HG03378 (cell line): ENCODE data around the gene DAPK1.
A peak's percentile ranks its signal among the peaks of the same experiment; 100 is the strongest.

Experiments used
- ATAC-seq: cut with Tn5 transposase; IDR thresholded peaks from one replicate; pipeline ENCODE4 v1.9.1; 2021; ENCODE audit warnings: mild to moderate bottlenecking, moderate library complexity; ENCODE audit not compliant: unreplicated experiment

DAPK1 gene

GRCh38 chr9:87516222-87516925 lies 18.7 kb downstream of the DAPK1 start:
- ATAC-seq: no peak

- ATAC-seq: no peak
Observed at GRCh38 chr9:87516926-87517290, 19.2 kb downstream of the DAPK1 start.

GRCh38 chr9:87517732-87518131 lies 20.1 kb downstream of the DAPK1 start:
- ATAC-seq: peak; percentile 44

- no peak for ATAC-seq
Observed at GRCh38 chr9:87518702-87519335, 21.2 kb downstream of the DAPK1 start.

- no peak for ATAC-seq
Observed at GRCh38 chr9:87519461-87519860, 21.8 kb downstream of the DAPK1 start.

- ATAC-seq: no peak
Observed at GRCh38 chr9:87520172-87520683, 22.6 kb downstream of the DAPK1 start.

- no peak for ATAC-seq
Observed at GRCh38 chr9:87521834-87522233, 24.2 kb downstream of the DAPK1 start.

- ATAC-seq: no peak
Observed at GRCh38 chr9:87524061-87524460, 26.4 kb downstream of the DAPK1 start.

GRCh38 chr9:87525546-87526303 lies 28.1 kb downstream of the DAPK1 start:
- ATAC-seq: no peak

- no peak for ATAC-seq
Observed at GRCh38 chr9:87527211-87527916, 29.7 kb downstream of the DAPK1 start.

GRCh38 chr9:87528969-87529368 lies 31.3 kb downstream of the DAPK1 start:
- no peak for ATAC-seq

- ATAC-seq: no peak
Observed at GRCh38 chr9:87529671-87530070, 32.0 kb downstream of the DAPK1 start.

- no peak for ATAC-seq
Observed at GRCh38 chr9:87530716-87531115, 33.0 kb downstream of the DAPK1 start.

- ATAC-seq: no peak
Observed at GRCh38 chr9:87531370-87532295, 34.0 kb downstream of the DAPK1 start.

- ATAC-seq: no peak
Observed at GRCh38 chr9:87533271-87533670, 35.6 kb downstream of the DAPK1 start.

- ATAC-seq: no peak
Observed at GRCh38 chr9:87534036-87534435, 36.4 kb downstream of the DAPK1 start.

- no peak for ATAC-seq
Observed at GRCh38 chr9:87534957-87535356, 37.3 kb downstream of the DAPK1 start.

GRCh38 chr9:87535817-87536539 lies 38.3 kb downstream of the DAPK1 start:
- ATAC-seq: peak; percentile 80

- no peak for ATAC-seq
Observed at GRCh38 chr9:87537625-87538024, 40.0 kb downstream of the DAPK1 start.
